HepG2 (cell line): Measurements from ENCODE around the gene TAF3. TPM values are rescaled to one million over a fixed set of nuclear protein-coding genes. Genes with fewer than 3 reads are reported as not detected.

Experiments used
- ISL2 ChIP-seq: sonication (generic); formaldehyde crosslinking; IDR thresholded peaks from 2 replicates; pipeline ENCODE4 v1.5.0; 2020; ENCODE audit warnings: missing genetic modification reagents
- NFE2L2 ChIP-seq: fragments of 150-350 bp; IDR thresholded peaks from 2 replicates; pipeline ENCODE4 v1.6.1; 2014; ENCODE audit warnings: low read length
- TBX3 ChIP-seq: fragments of 450-650 bp; IDR thresholded peaks from 2 replicates; pipeline ENCODE4 v1.6.1; 2017; ENCODE audit warnings: antibody characterized with exemption, mild to moderate bottlenecking, inconsistent platforms, borderline replicate concordance
- U2AF1 ChIP-seq: fragments of 200-400 bp; formaldehyde crosslinking; optimal IDR thresholded peaks from 2 replicates; pipeline ENCODE3; 2017; ENCODE audit warnings: mild to moderate bottlenecking, low read depth, low read length
- ZMAT3 ChIP-seq: sonication (generic); formaldehyde crosslinking; conservative IDR thresholded peaks from 2 replicates; pipeline ENCODE4 v1.7.0; 2021; ENCODE audit warnings: missing genetic modification reagents
- ZNF781 ChIP-seq: sonication (generic); formaldehyde crosslinking; IDR thresholded peaks from 2 replicates; pipeline ENCODE4 v1.5.1; 2020; ENCODE audit warnings: borderline replicate concordance, mild to moderate bottlenecking, missing genetic modification reagents; ENCODE audit errors: not compliant biosample characterization
- ZNF883 ChIP-seq: sonication (generic); formaldehyde crosslinking; IDR thresholded peaks from 2 replicates; pipeline ENCODE4 v1.5.1; 2020; ENCODE audit warnings: mild to moderate bottlenecking, missing genetic modification reagents; ENCODE audit errors: not compliant biosample characterization
- polyA plus RNA-seq, 8 experiments: library from polyadenylated mRNA; depleted of rRNA in 3 of 8; stranded (reverse) in 7 of 8; unstranded in 1 of 8; fragments of >200 nt; fragmentation: Illumina TruSeq in 4 of 8; extraction: Trizol in 4 of 8; gene quantifications; 2 replicates each; pipeline versions ENCODE4 v1.2.1 to v1.2.3, GENCODE V29; 2011 to 2016; ENCODE audit warnings: low read depth in 4 of 8, missing spikeins in 1 of 8, mixed read lengths in 1 of 8; ENCODE audit not compliant: insufficient read depth in 1 of 8
- total RNA-seq, 5 experiments: library from RNA; depleted of rRNA; stranded (reverse); fragments of >200 nt; fragmentation: Illumina TruSeq; extraction: Trizol; gene quantifications; 2 replicates each; pipeline ENCODE4 v1.2.3, GENCODE V29; 2016; ENCODE audit warnings: low read depth in 1 of 5
- TF ChIP-seq, protein P1 (sequence below): sonication (generic); formaldehyde crosslinking; IDR thresholded peaks from 2 replicates; pipeline ENCODE4 v1.4.0; 2020; ENCODE audit warnings: missing genetic modification reagents
- TF ChIP-seq, protein P2 (sequence below): sonication (generic); formaldehyde crosslinking; IDR thresholded peaks from 2 replicates; pipeline ENCODE4 v1.4.0; 2020; ENCODE audit warnings: missing genetic modification reagents, borderline replicate concordance
- TF ChIP-seq, protein P3 (sequence below): sonication (generic); formaldehyde crosslinking; IDR thresholded peaks from 2 replicates; pipeline ENCODE4 v1.4.0; 2020; ENCODE audit warnings: low read depth, mild to moderate bottlenecking, missing genetic modification reagents

The TAF3 gene
- total and polyA plus RNA-seq, 2 of the 13 experiments (the other 11 are each of a cell fraction or from before 2014, with no cell fraction given): 1.7 to 2.9 TPM

DNA sequence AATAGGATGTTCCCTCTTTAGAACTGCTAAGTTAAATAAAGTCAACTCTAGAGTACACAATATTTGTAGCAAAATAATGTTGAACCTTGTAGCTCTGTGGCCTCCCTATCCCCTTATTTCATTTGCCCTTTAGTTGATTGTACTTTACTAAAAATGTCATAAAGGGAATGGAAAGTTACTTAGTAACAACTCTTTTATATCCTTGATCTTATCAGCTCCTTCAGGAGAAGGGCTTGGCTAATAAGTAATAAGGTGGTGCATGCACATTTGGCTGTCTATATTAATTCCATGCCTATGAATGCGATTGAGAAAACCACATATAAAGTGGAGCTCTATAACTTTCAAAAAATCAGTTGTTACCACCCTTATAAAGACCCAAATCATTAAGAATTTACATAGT is 194.7 kb downstream of the TAF3 start (continued):
- TF ChIP-seq NFE2L2 (no peak), ZMAT3 (CRISPR knock-in tag) (no peak), ZNF883 (CRISPR knock-in tag) (no peak), ZNF781 (CRISPR knock-in tag) (no peak), U2AF1 (no peak), ISL2 (CRISPR knock-in tag) (no peak), TBX3 (no peak)
- TF ChIP-seq, protein P1, sequence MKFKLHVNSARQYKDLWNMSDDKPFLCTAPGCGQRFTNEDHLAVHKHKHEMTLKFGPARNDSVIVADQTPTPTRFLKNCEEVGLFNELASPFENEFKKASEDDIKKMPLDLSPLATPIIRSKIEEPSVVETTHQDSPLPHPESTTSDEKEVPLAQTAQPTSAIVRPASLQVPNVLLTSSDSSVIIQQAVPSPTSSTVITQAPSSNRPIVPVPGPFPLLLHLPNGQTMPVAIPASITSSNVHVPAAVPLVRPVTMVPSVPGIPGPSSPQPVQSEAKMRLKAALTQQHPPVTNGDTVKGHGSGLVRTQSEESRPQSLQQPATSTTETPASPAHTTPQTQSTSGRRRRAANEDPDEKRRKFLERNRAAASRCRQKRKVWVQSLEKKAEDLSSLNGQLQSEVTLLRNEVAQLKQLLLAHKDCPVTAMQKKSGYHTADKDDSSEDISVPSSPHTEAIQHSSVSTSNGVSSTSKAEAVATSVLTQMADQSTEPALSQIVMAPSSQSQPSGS (CRISPR knock-in tag): no peak
- TF ChIP-seq, protein P2, sequence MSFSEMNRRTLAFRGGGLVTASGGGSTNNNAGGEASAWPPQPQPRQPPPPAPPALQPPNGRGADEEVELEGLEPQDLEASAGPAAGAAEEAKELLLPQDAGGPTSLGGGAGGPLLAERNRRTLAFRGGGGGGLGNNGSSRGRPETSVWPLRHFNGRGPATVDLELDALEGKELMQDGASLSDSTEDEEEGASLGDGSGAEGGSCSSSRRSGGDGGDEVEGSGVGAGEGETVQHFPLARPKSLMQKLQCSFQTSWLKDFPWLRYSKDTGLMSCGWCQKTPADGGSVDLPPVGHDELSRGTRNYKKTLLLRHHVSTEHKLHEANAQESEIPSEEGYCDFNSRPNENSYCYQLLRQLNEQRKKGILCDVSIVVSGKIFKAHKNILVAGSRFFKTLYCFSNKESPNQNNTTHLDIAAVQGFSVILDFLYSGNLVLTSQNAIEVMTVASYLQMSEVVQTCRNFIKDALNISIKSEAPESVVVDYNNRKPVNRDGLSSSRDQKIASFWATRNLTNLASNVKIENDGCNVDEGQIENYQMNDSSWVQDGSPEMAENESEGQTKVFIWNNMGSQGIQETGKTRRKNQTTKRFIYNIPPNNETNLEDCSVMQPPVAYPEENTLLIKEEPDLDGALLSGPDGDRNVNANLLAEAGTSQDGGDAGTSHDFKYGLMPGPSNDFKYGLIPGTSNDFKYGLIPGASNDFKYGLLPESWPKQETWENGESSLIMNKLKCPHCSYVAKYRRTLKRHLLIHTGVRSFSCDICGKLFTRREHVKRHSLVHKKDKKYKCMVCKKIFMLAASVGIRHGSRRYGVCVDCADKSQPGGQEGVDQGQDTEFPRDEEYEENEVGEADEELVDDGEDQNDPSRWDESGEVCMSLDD: no peak
- TF ChIP-seq, protein P3, sequence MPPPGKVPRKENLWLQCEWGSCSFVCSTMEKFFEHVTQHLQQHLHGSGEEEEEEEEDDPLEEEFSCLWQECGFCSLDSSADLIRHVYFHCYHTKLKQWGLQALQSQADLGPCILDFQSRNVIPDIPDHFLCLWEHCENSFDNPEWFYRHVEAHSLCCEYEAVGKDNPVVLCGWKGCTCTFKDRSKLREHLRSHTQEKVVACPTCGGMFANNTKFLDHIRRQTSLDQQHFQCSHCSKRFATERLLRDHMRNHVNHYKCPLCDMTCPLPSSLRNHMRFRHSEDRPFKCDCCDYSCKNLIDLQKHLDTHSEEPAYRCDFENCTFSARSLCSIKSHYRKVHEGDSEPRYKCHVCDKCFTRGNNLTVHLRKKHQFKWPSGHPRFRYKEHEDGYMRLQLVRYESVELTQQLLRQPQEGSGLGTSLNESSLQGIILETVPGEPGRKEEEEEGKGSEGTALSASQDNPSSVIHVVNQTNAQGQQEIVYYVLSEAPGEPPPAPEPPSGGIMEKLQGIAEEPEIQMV: no peak
